Esophagus (tissue), 2 donors: Measurements from ENCODE around the gene PBX3. TPM values are rescaled to one million over a fixed set of nuclear protein-coding genes. Genes with fewer than 3 reads are reported as not detected.

ENCODE experiments used
- H3K27ac ChIP-seq, 2 donors: one replicate each; pipeline ENCODE4 v1.5.1; 2013; ENCODE audit warnings: low read depth in 2 of 2, mild to moderate bottlenecking in 2 of 2, inconsistent platforms in 1 of 2, low read length in 1 of 2, moderate library complexity in 1 of 2
- H3K27me3 ChIP-seq, 2 donors: one replicate each; pipeline ENCODE4 v1.6.1; 2013; ENCODE audit warnings: low read length in 2 of 2, control low read depth in 1 of 2, mild to moderate bottlenecking in 1 of 2; ENCODE audit not compliant: insufficient read depth in 2 of 2, control insufficient read depth in 1 of 2
- H3K36me3 ChIP-seq, 2 donors: one replicate each; pipeline ENCODE4 v1.6.1; 2013; ENCODE audit warnings: low read length in 1 of 2; ENCODE audit not compliant: control insufficient read depth in 2 of 2, insufficient read depth in 2 of 2
- H3K4me1 ChIP-seq, 2 donors: one replicate each; pipeline ENCODE4 v1.6.1; 2013; ENCODE audit warnings: low read length in 1 of 2; ENCODE audit not compliant: control insufficient read depth in 2 of 2, insufficient read depth in 2 of 2
- H3K4me3 ChIP-seq, 2 donors: one replicate each; pipeline ENCODE4 v1.5.1; 2013; ENCODE audit warnings: low read length in 2 of 2, mild to moderate bottlenecking in 2 of 2, low read depth in 1 of 2, moderate library complexity in 1 of 2
- H3K9me3 ChIP-seq, 2 donors: one replicate each; pipeline ENCODE4 v1.6.1; 2013; ENCODE audit warnings: mild to moderate bottlenecking in 2 of 2, low read depth in 1 of 2, low read length in 1 of 2, moderate library complexity in 1 of 2; ENCODE audit not compliant: control insufficient read depth in 2 of 2, insufficient read depth in 1 of 2
- WGBS, 2 donors: extraction: QIAGEN DNeasy Blood & Tissue Kit; methylation state at CpG; one replicate each; pipeline ENCODE4 v1.1.7; 2013; 5-methylcytosine and 5-hydroxymethylcytosine counted together
- polyA plus RNA-seq, 2 donors: library from polyadenylated mRNA; stranded (reverse); fragments of 200-250 nt; gene quantifications; one replicate each; pipeline ENCODE4 v1.2.3, GENCODE V29; 2013
- donor health status: healthy with polysubstance abuse.
- donor health status: Bipolar disorder and iron deficiency.

PBX3 gene
- polyA plus RNA-seq, 2 donors = 3.5 to 6.9 TPM

GRCh38 chr9:125888211-125888610 is 141.0 kb downstream of the PBX3 start:
- Histone ChIP-seq H3K36me3 (no peaks in the 10 kb centered on the region), H3K27me3 (no peaks in the 10 kb centered on the region), H3K27ac (no peak overlapping the region), H3K4me3 (no peak overlapping the region), H3K9me3 (no peaks in the 10 kb centered on the region), H3K4me1 (peaks cover 0 to 3% of the 10 kb centered on the region in 2 donors)
- 72 to 76% methylated on average over 7 of the region's 7 CpGs for WGBS, 2 donors

GRCh38 chr9:125889112-125889475 is 141.9 kb downstream of the PBX3 start:
- WGBS, 2 donors = 21 to 29% methylated on average over 21 of the region's 21 CpGs
- H3K27ac ChIP-seq = peak overlapping the region in 1 of 2 donors; percentile 16
- H3K4me1 ChIP-seq = peaks cover 0 to 3% of the 10 kb centered on the region in 2 donors

DNA sequence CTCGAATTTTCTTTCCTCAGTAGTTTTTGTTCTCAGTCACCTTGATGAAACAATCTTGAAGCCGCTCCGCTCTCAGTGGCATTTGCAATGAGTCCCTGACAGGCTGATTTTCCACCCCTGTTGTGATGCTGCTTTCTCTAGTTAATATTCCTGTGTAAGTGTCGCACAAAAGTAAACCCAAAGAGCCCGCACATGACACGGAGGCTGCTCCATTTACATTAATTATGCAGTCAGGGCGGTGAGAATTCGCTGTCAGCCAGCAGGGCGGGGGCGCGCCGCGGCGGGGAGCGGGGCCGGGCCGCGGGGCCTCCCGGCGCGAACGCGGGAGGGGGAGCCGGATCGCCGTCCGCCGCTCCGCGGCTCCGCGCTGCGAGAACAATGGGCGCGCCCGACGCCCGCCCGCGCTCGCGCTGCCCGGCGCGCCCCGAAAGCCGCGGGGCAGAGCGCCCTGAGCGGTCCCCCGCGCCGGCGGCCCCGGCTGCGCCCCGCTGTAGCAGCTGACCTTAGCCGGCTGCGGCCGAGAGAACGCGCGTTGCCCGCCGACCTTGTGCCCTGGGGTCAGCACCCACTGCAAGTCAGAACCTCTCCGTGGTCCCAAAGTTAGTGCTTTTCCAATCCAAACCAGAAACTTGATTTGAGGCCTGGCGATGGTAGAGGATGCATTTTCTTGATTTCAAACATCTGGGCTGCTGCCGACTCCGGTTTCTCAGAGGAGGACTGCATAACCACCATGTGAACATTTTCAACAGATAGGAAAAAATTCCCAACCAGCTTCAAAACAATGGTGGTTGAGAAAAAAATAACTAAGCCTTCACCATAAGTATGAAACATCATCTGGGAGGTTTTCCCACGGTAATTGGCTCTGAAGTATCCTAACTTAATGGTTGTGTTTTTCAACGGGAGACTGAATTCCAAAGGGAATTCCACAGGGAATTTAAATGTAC is 142.6 kb downstream of the PBX3 start:
- 3 to 4% methylated on average over 43 to 71 of the region's 71 CpGs for WGBS, 2 donors
- H3K4me1 ChIP-seq = peaks cover 0 to 3% of the 10 kb centered on the region in 2 donors
- no peaks in the 10 kb centered on the region for H3K27me3 ChIP-seq
- H3K36me3 ChIP-seq = no peaks in the 10 kb centered on the region
- H3K27ac ChIP-seq = peak overlapping the region; percentile 47 to 52
- no peaks in the 10 kb centered on the region for H3K9me3 ChIP-seq
- H3K4me3 ChIP-seq = peak overlapping the region; percentile 54 to 77

More at GRCh38 chr9:125889112-125889475, 141.9 kb downstream of the PBX3 start:
- Histone ChIP-seq H3K36me3 (no peaks in the 10 kb centered on the region), H3K9me3 (no peaks in the 10 kb centered on the region), H3K4me3 (peak overlapping the region; percentile 54 to 77), H3K27me3 (no peaks in the 10 kb centered on the region)

DNA sequence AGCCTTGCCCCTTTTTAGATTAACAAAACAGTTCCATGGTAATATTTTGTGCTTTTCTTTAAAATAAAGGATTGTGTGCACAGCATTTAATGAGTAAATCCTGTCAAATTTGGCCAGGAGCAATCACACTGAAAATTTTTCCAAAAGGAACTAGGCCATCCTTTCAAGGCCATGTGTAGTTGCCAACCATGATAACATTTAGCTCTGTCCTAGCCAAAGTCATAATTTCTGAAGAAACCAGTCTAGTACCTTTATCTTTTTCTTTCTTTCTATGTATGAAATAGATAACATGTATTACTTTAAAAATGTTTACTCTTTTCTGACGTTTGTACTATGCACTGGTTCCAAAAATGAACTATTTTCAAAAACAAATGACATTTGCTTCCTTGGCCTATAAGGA is 143.7 kb downstream of the PBX3 start:
- 73 to 74% methylated on average over 1 of the region's 1 CpG for WGBS, 2 donors
- no peak overlapping the region for H3K27ac ChIP-seq

DNA sequence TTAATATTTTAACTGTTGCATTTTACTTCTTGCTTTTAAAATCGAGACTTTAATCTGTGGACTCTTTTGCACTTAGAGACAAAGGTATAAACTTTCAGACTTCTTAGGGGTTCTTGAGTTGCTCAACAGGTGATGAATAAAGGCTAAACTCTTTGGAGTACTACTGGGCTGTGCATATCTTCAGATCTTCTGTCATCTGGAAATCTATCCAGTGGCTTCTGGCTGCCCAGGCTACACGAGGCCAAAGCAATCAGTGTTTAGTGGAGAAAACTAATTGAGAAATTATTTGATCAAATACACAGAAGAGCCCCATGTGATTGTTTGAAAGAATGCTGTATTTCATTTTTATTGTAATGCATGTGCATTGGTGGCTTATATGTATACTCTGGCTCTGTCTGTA is 146.1 kb downstream of the PBX3 start:
- Histone ChIP-seq H3K27ac (no peak overlapping the region), H3K27me3 (no peaks in the 10 kb centered on the region), H3K4me3 (no peak overlapping the region), H3K4me1 (peaks cover 0 to 3% of the 10 kb centered on the region in 2 donors), H3K9me3 (no peaks in the 10 kb centered on the region), H3K36me3 (no peaks in the 10 kb centered on the region)
- 83 to 87% methylated on average over 2 of the region's 2 CpGs for WGBS, 2 donors

More for the DNA sequence above, 143.7 kb downstream of the PBX3 start:
- no peaks in the 10 kb centered on the region for H3K36me3 ChIP-seq
- no peaks in the 10 kb centered on the region for H3K9me3 ChIP-seq
- no peaks in the 10 kb centered on the region for H3K27me3 ChIP-seq
- H3K4me3 ChIP-seq = no peak overlapping the region
- peaks cover 0 to 3% of the 10 kb centered on the region in 2 donors for H3K4me1 ChIP-seq

DNA sequence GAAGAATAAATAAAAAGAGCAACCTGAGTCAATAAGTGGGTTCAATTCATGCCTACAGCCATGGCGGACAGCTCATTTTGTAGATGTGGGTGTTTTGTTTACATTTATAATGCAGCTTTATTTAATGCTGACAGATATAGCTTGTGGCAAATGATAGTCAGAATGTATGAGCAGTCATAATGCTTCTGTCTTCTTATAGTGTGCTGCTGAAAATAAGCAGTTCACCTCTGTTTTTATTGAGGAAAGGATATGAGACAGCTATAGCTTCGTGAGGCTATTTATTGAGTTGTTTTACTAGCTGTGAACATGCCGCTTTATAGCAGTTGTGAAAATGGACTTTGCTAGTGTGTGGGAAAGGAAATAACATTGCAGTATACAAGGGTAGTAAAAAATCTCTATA is 147.4 kb downstream of the PBX3 start:
- H3K27ac ChIP-seq = no peak overlapping the region
- no peaks in the 10 kb centered on the region for H3K4me1 ChIP-seq
- H3K36me3 ChIP-seq = no peaks in the 10 kb centered on the region
- no peaks in the 10 kb centered on the region for H3K27me3 ChIP-seq
- WGBS, 2 donors = 87 to 91% methylated on average over 3 of the region's 3 CpGs
- no peak overlapping the region for H3K4me3 ChIP-seq
- H3K9me3 ChIP-seq = no peaks in the 10 kb centered on the region

DNA sequence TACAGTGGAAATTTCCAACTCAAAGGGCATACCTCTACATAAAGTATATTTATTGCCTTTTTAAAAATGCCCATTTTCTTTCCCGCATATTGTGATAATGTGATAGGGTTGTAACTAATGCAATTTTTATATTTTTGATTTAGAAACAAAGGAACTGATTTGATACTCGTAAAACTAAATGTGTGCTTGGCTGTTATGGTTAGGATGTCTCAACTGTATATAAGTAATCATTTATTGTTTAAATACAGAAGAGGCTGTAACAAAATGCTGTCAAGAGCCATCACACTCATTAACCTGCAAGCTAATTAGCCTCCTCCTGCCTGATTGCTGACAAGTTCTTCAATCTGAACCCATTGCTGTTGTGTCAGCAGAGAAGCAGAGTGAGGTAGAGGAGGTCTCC is 149.2 kb downstream of the PBX3 start:
- 91 to 93% methylated on average over 2 of the region's 2 CpGs for WGBS, 2 donors
- Histone ChIP-seq H3K4me1 (no peaks in the 10 kb centered on the region), H3K27ac (no peak overlapping the region), H3K27me3 (no peaks in the 10 kb centered on the region), H3K4me3 (no peak overlapping the region), H3K9me3 (no peaks in the 10 kb centered on the region), H3K36me3 (no peaks in the 10 kb centered on the region)

- no peaks in the 10 kb centered on the region for H3K36me3 ChIP-seq
- H3K27ac ChIP-seq = no peak overlapping the region
- WGBS, 2 donors = 78 to 91% methylated on average over 2 of the region's 2 CpGs
- H3K4me3 ChIP-seq = no peak overlapping the region
- no peaks in the 10 kb centered on the region for H3K9me3 ChIP-seq
- H3K27me3 ChIP-seq = no peaks in the 10 kb centered on the region
- no peaks in the 10 kb centered on the region for H3K4me1 ChIP-seq
Measured at GRCh38 chr9:125896964-125897363, 149.8 kb downstream of the PBX3 start.

GRCh38 chr9:125897481-125897880 is 150.3 kb downstream of the PBX3 start:
- Histone ChIP-seq H3K27me3 (no peaks in the 10 kb centered on the region), H3K4me3 (no peak overlapping the region), H3K4me1 (no peaks in the 10 kb centered on the region), H3K9me3 (no peaks in the 10 kb centered on the region), H3K27ac (no peak overlapping the region), H3K36me3 (no peaks in the 10 kb centered on the region)
- 93 to 95% methylated on average over 2 of the region's 2 CpGs for WGBS, 2 donors

GRCh38 chr9:125902214-125902613 is 155.0 kb downstream of the PBX3 start:
- no peaks in the 10 kb centered on the region for H3K9me3 ChIP-seq

More at GRCh38 chr9:125902214-125902613, 155.0 kb downstream of the PBX3 start:
- Histone ChIP-seq H3K27me3 (no peaks in the 10 kb centered on the region), H3K4me3 (no peak overlapping the region), H3K27ac (no peak overlapping the region), H3K4me1 (no peaks in the 10 kb centered on the region), H3K36me3 (no peaks in the 10 kb centered on the region)
- WGBS, 2 donors = 65 to 76% methylated on average over 3 of the region's 3 CpGs
